Osteocyte (in vitro differentiated cells): ENCODE measurements around the gene CHRNA5. TPM values are rescaled to one million over a fixed set of nuclear protein-coding genes. Genes with fewer than 3 reads are reported as not detected.

Source experiments
- DNase-seq: peaks from one replicate; pipeline ENCODE4 v3.0.0; 2021; ENCODE audit warnings: mixed read lengths; ENCODE audit not compliant: unreplicated experiment; ENCODE audit errors: extremely low spot score
- H3K27ac Mint-ChIP-seq: one replicate; pipeline ENCODE4 v1.8.0; 2021; ENCODE audit warnings: mild to moderate bottlenecking, mixed read lengths; ENCODE audit not compliant: unreplicated experiment
- H3K27me3 Mint-ChIP-seq: one replicate; pipeline ENCODE4 v1.8.0; 2021; ENCODE audit warnings: mixed read lengths; ENCODE audit not compliant: unreplicated experiment
- H3K36me3 Mint-ChIP-seq: one replicate; pipeline ENCODE4 v1.8.0; 2021; ENCODE audit warnings: mixed read lengths; ENCODE audit not compliant: unreplicated experiment
- H3K4me1 Mint-ChIP-seq: one replicate; pipeline ENCODE4 v1.8.0; 2021; ENCODE audit warnings: mixed read lengths; ENCODE audit not compliant: unreplicated experiment
- H3K4me3 Mint-ChIP-seq: one replicate; pipeline ENCODE4 v1.8.0; 2021; ENCODE audit warnings: mild to moderate bottlenecking, moderate library complexity, mixed read lengths; ENCODE audit not compliant: unreplicated experiment
- H3K9me3 Mint-ChIP-seq: one replicate; pipeline ENCODE4 v1.8.0; 2021; ENCODE audit warnings: mixed read lengths; ENCODE audit not compliant: unreplicated experiment
- CTCF ChIP-seq: fragments of 200-600 bp; sonication (generic); IDR thresholded peaks from 2 replicates; pipeline ENCODE4 v1.5.0; 2021; ENCODE audit warnings: antibody characterized with exemption, mild to moderate bottlenecking, moderate library complexity
- total RNA-seq: library from RNA; stranded (reverse); gene quantifications from 2 replicates; pipeline ENCODE4 v1.2.1, GENCODE V29; 2021

The CHRNA5 gene
- total RNA-seq, 1 donor from 2014 or later = 1.1 TPM

GRCh38 chr15:78565951-78566774, 843 bp downstream of the CHRNA5 start:
- Mint-ChIP-seq H3K27me3 (peaks cover 36% of the 10 kb centered on the region), H3K9me3 (no peaks in the 10 kb centered on the region), H3K27ac (peak overlapping the region; percentile 4), H3K4me1 (peaks cover 10% of the 10 kb centered on the region), H3K36me3 (no peaks in the 10 kb centered on the region), H3K4me3 (peak overlapping the region; percentile 75)
- peak; percentile 35 for TF ChIP-seq CTCF
- DNase-seq = no peak

DNA sequence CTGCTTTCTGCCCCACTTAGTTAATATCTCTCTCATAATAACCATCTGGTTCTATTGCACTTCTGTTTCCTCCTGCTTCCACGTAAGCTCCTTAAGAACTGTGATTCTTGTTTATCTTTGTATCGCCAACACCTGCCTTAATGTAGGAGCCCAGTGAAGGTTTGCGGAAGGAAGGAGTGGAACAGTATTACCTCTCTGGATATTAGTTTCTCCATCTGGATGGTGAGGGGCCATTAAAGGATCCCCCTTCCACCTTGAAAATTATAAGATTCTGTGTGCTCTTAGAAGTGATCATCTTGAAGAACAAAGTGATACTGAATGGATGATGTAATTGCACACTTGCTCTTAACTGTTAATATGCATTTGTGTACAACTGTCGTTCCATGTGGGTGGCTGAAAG, 2.2 kb downstream of the CHRNA5 start:
- Mint-ChIP-seq H3K9me3 (no peaks in the 10 kb centered on the region), H3K4me3 (no peak overlapping the region), H3K4me1 (peaks cover 10% of the 10 kb centered on the region), H3K36me3 (no peaks in the 10 kb centered on the region), H3K27me3 (peaks cover 27% of the 10 kb centered on the region), H3K27ac (no peak overlapping the region)
- no peak for TF ChIP-seq CTCF
- DNase-seq = no peak

- Mint-ChIP-seq H3K36me3 (no peaks in the 10 kb centered on the region), H3K27ac (no peak overlapping the region), H3K27me3 (peaks cover 8% of the 10 kb centered on the region), H3K9me3 (no peaks in the 10 kb centered on the region), H3K4me1 (peaks cover 8% of the 10 kb centered on the region), H3K4me3 (no peak overlapping the region)
- no peak for DNase-seq
- TF ChIP-seq CTCF = no peak
Measured at GRCh38 chr15:78570710-78571109, 5.4 kb downstream of the CHRNA5 start.

DNA sequence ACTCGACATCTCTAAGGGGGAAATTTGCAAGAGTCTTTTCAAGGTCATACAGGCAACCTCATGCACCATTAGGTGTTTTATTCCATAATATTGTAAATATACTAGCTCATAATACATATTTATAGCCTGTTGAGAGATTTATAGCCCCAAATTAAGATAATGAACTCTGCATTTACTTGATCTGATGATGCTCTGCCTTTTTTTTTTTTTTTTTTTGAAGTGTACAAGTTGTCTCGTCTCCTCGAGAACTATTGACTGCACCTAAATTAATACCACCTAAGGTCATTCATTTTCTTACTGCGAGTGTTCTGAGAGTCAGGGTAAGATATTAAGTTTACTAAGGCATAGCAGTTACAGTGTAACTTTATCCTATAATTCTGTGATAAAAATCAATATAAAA, 6.1 kb downstream of the CHRNA5 start:
- H3K4me1 Mint-ChIP-seq = peaks cover 3% of the 10 kb centered on the region
- no peak for TF ChIP-seq CTCF
- DNase-seq = no peak
- H3K9me3 Mint-ChIP-seq = no peaks in the 10 kb centered on the region
- peaks cover 8% of the 10 kb centered on the region for H3K27me3 Mint-ChIP-seq
- no peaks in the 10 kb centered on the region for H3K36me3 Mint-ChIP-seq
- H3K27ac Mint-ChIP-seq = no peak overlapping the region
- no peak overlapping the region for H3K4me3 Mint-ChIP-seq

- TF ChIP-seq CTCF = no peak
- DNase-seq = no peak
- Mint-ChIP-seq H3K9me3 (no peaks in the 10 kb centered on the region), H3K27ac (no peak overlapping the region), H3K4me3 (no peak overlapping the region), H3K36me3 (no peaks in the 10 kb centered on the region), H3K4me1 (no peaks in the 10 kb centered on the region), H3K27me3 (peaks cover 2% of the 10 kb centered on the region)
Measured at GRCh38 chr15:78573416-78573815, 8.1 kb downstream of the CHRNA5 start.
